GM20431 (cell line): ENCODE results near the gene GID8.

Experiments used
- in situ Hi-C: fragments of 300-500 bp; cut with MseI, MboI; formaldehyde crosslinking; loops from one replicate; pipeline ENCODE4 v1.15.0; 2020; ENCODE audit warnings: low sequenced_read_pairs; ENCODE audit not compliant: unreplicated experiment

Gene GID8

DNA sequence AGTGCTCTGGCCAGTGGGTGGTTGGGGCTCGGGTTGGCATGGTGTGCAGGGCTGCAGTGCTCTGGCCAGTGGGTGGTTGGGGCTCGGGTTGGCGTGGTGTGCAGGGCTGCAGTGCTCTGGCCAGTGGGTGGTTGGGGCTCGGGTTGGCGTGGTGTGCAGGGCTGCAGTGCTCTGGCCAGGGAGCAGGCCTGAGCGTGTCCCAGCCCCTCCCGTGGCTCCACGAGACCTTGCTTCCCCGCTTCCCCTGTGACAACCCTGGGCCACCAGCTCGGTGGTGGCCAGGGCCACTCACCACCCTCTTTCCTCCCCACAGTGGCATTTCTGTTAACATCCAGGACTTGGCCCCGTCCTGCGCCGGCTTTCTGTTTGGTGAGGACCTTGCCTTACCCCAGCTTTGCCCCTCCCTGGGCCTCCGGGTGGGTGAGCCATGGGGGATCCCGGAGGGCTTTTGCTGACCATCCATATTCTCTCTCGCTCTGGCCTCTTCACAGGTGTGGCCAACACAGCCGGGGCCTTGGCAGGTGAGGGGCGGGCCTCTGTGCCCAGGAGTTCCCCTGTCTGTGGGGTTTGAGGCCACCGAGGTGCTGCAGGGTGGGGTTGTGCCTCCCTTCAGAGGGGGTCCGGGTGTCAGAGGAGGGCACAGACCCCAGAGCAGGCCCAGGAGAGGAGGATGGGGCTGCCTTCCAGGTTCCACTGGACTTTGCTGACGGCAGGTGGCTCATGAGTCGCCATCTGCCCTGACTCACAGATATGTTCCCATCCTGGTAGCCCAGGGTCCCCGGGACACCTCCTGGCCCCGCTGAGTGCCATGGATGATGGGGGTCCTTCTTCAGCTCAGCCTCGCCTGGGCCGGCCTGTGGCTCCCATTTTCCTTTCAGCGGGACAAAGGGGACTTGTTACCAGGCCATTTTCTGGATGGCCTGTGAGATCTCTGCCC is 28.5 kb downstream of the GID8 start:
- in situ Hi-C loops = no loop called here

DNA sequence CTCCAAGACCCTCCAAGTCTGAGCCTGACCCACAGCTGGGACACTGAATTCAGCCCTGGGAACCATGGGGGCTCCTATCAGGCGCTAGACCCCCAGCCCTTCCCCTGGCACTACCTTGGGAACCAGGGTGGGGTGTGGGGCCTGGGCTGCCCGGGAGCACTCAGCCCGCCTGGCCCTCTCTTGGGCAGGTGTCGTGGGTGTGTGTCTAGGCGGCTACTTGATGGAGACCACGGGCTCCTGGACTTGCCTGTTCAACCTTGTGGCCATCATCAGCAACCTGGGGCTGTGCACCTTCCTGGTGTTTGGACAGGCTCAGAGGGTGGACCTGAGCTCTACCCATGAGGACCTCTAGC is 29.2 kb downstream of the GID8 start:
- in situ Hi-C loops = no loop called here

DNA sequence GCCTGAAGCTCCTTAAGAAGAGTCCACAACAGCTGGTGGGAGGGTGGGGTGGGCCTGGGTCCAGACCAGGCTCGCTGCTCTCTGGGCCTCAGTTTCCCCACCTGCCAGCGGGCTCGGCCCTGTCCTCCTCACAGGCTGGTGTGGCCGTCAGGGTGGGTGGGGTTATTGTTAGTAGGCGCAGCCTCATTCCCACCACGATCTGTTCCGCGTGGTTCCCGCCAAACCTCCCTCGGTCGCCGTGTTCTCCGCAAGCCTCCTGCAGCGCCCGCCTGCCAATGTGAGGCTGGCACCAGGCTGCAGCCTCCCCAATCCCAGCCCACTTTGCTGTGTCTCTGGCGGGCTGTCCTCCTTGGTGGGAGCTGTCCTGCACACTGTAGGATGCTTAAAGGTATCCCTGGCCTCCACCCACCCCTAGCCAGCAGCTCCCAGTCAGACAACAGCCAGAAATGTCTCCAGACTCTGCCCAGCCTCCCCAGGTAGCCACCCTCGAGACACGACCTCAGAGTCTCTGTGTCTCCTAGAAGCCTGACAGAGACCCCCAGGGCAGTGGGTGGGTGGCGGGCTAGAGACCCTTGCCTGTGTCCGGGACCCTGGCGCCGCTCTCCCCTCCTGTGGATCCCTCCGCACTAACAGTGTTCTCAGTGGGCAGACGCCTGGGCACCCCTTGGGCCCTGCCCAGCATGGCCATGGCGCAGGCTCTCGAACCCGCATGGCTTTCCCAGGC is 29.8 kb downstream of the GID8 start:
- in situ Hi-C loops = no loop called here

DNA sequence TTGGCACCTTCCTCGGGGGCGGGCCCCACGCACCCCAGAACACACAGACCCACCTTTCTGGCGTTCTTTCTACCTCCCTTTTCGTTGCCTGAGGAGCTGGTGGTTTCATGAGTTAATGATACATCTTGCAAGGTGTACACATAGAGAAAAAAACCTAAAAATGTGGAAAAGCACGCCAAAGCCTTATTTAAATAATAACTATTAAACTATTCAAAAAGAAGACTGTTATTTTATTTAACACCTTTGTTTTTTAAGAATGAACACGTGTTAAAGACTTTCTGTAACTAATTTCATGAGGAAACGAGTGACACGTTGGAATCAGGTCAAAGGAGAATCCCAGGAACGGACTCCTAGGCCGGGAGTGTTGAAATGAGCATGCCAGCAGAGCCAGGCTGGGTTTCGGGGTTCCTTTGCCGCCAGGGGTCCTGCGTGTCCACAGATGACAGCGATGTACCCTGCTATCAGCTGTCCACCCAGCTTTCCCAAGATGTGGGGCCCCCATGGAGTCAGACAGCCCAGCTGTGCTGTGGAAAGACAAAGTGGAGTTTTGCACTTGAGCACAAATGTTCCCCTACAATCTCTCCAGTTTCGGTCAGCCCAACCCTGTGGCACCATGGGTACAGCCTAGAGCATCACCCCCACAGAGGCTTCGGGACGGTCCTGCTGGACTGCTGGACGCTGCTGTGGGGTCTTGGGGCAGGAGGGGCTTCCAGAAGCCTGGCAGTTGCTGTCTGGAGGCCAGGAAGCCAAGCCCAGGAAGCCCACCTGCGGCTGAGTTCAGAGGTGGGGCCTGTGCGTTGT is 30.6 kb downstream of the GID8 start:
- in situ Hi-C loops = no loop called here

- in situ Hi-C loops = no loop called here
Observed at GRCh38 chr20:62969179-62969760, 31.3 kb downstream of the GID8 start.

- in situ Hi-C loops = no loop called here
Observed at GRCh38 chr20:62969939-62970306, 32.0 kb downstream of the GID8 start.

GRCh38 chr20:62970307-62971210 is 32.6 kb downstream of the GID8 start:
- in situ Hi-C loops = no loop called here

DNA sequence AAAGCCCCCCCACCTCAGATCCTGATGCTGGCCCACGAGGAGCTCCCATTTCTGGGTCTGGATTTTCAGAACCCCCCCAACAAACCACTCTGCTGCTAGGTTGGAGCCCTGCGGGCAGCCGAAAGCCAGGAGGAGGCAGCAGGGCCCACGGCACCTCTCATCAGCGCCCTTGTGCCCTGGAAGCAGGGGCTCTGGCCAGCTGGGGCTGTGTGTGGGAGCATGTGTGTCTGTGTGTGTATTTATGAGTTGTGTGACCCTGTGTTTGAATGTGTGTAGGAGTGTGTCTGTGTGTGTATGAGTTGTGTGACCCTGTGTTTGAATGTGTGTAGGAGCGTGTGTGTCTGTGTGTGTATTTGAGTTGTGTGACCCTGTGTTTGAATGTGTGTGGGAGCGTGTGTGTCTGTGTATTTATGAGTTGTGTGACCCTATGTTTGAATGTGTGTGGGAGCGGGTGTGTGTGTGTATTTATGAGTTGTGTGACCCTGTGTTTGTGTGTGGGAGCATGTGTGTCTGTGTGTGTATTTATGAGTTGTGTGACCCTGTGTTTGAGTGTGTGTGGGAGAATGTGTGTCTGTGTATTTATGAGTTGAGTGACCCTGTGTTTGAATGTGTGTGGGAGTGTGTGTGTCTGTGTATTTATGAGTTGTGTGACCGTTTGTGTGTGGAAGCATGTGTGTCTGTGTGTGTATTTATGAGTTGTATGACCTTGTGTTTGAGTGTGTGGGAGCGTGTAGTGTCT is 33.4 kb downstream of the GID8 start:
- in situ Hi-C loops = no loop called here

GRCh38 chr20:62971950-62972844 is 34.2 kb downstream of the GID8 start:
- in situ Hi-C loops = no loop called here

DNA sequence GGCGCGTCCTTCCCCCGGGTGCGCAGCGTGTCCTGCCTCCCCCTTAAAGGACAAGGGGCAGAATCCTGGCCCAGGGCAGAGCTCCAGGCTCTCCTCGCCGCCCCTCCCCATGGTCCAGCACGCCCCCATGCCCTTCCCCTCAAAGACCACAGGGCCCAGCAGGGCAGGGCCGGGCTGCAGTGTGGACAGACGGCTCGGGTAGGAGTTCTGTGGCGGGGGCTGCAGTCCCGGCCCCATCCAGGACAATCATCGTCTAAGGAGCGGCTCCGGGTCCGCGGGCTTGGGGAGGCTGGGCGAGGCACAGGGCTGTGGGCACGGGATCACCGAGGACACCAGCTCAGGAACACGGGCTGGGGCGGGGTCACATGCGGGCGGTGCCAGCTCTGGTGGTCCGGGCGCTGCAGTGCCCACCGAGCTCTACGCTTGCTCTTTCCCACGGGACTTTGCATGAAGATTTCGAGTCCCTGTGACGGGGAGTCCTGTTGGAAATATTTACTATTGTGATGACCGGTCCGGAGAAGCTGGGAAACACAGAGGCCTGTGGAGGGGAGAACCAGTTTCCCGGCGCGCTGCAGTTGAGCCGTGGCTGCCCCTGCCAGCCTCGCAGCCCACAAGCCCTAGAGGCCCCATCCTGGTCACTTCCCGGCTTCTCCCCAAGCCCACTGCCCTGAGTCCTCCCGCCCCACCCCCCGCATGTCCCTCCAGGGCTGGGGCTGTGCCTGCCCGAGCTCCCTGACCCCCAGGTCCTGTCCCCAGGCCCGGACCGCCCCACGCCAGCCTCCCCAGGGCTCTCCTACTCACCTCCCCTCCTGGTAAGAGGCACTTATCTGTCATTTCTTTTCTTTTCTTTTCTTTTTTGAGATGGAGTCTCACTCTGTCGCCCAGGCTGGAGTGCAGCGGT is 35.1 kb downstream of the GID8 start:
- in situ Hi-C loops = no loop called here

DNA sequence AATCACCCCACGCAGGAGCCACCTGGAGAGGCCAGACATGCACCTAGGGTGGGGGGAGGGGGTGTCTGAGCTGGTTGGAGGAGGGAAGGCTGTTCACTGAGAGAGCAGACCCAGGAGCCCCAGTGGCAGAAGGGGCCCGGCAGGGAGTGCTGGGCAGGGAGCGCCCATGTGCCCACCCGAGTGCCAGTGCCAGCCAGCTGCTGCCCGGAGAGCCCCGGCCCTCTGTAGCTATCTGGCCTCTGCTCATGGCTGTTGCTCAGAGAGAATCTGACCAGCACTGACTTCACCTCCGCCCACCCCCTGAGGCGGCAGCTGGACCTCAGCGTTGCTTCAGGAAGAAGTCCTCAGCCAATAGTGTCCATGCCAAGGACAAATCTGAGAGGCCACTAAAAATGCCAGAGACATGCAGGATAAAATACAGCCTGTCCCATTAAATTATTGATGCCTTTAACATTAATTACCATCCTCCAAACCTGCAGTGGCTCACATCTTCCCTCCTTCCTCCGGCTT is 37.4 kb downstream of the GID8 start:
- in situ Hi-C loops = no loop called here

- in situ Hi-C loops = no loop called here
Observed at GRCh38 chr20:62975812-62976508, 38.0 kb downstream of the GID8 start.

DNA sequence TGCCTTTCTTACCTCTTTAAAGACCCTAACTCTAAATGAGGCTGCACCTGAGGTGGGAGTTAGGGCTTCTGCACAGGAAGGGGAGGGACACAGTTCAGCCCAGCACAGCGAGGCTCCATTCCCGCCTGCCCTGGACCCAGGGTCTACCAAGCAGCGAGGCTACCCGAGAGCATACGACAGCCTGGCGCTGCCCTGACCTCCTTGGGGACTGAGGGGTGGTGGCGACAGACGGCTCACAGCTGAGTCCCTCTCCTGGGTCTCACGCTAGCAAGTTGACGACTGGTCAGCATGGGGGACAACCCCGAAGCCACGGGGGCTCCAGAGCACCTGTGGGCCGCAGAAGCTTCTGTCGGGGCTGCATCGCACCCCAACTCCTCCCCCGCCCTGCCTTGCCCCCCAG is 38.9 kb downstream of the GID8 start:
- in situ Hi-C loops = no loop called here

GRCh38 chr20:62977613-62978560 is 39.9 kb downstream of the GID8 start:
- in situ Hi-C loops = no loop called here

GRCh38 chr20:62978561-62978943 is 40.6 kb downstream of the GID8 start:
- in situ Hi-C loops = no loop called here
